Activated CD8-positive, alpha-beta memory T cell treated with anti-CD3 and anti-CD28 coated beads, Interleukin-2, amount 50 U/mL, for 24 hours (primary cell): ENCODE measurements around the gene CHRNB4.

Source experiments
- DNase-seq: peaks from one replicate; pipeline ENCODE4 v3.0.0-alpha.2; 2020; ENCODE audit errors: extremely low read depth

The CHRNB4 gene

GRCh38 chr15:78671626-78672211 lies 30.7 kb upstream of the CHRNB4 start:
- DNase-seq, result no peak

DNA sequence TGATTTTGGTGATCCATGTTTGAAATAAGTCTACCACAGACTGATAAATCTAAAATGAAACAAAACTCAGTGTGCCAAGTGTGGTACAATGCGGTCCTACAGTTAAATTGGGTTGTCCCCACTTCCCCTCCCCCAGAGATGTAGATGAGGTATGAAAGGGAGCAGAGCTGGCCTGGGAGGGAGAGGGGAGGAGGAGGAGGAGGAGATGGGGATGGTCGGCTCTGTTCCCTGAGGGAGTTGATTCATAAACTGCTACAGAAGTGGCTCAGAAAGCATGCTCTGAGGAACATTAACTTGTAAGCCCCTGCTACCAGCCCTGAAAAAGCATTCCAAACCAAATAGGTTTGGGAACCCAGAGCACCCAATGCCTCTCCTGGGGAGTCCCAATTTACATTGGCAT lies 28.0 kb upstream of the CHRNB4 start:
- DNase-seq, result no peak

GRCh38 chr15:78667578-78668236 lies 26.7 kb upstream of the CHRNB4 start:
- DNase-seq, result no peak

GRCh38 chr15:78666010-78666409 lies 25.0 kb upstream of the CHRNB4 start:
- DNase-seq, result no peak

- DNase-seq, result no peak
Measured at GRCh38 chr15:78663703-78664102, 22.7 kb upstream of the CHRNB4 start.

DNA sequence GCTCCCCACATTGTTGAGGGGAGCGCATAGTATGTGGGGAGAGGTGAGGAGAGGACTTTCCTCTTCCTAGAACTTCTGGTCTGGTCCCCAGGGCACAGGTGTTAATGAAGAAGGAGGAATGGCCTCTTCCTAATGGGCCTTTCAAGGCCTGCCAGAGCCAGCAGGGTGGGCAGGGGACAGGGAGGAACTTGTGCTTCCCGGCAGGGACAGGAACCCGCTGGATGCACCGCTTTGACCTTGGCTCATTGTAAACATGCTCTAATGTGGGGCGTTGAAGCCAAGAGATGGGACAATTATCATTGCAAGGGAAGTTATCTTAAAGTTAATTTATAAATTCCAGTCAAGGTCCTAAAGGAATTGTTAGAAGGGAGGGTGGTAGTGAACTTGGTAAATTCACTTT lies 21.0 kb upstream of the CHRNB4 start:
- no peak for DNase-seq

GRCh38 chr15:78661001-78661400 lies 20.0 kb upstream of the CHRNB4 start:
- no peak for DNase-seq

GRCh38 chr15:78660584-78660983 lies 19.6 kb upstream of the CHRNB4 start:
- DNase-seq, result no peak

DNA sequence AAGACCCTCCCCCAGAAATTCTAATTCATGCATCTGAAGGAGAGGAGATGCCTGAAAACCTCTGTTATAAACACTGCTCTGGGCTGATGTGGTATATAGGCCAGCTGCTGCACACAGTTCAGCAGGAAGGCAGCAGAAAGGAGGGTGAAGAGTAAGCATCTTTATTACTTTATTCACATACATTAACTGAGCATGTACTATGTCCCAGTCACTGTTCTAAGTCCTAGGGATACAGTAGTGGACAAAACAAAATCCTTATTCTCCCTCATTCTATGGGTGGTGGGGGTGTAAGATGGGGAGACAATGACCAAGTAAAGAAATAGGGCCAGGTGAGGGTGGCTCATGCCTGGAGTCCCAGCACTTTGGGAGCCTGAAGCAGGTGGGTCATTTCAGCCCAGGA lies 17.8 kb upstream of the CHRNB4 start:
- DNase-seq, result no peak

DNA sequence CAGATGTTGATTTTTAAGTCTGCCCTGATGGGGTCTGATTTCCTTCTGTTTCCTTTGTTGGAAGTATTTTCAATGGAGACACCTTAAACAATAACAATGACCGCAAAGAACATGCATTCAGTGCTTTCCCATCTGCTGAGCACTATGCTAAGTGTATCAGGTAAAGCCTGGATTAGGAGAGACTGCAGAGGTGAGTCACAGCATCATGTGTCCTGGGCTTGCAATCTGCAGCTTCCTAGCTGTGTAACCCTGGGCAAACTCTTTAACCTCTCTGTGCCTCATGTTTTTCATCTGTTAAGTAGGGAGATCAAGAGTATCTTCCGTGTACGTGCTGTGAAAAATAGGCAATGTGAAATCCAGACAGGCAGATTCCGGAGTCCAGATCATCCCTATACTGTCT lies 13.3 kb upstream of the CHRNB4 start:
- no peak for DNase-seq

DNA sequence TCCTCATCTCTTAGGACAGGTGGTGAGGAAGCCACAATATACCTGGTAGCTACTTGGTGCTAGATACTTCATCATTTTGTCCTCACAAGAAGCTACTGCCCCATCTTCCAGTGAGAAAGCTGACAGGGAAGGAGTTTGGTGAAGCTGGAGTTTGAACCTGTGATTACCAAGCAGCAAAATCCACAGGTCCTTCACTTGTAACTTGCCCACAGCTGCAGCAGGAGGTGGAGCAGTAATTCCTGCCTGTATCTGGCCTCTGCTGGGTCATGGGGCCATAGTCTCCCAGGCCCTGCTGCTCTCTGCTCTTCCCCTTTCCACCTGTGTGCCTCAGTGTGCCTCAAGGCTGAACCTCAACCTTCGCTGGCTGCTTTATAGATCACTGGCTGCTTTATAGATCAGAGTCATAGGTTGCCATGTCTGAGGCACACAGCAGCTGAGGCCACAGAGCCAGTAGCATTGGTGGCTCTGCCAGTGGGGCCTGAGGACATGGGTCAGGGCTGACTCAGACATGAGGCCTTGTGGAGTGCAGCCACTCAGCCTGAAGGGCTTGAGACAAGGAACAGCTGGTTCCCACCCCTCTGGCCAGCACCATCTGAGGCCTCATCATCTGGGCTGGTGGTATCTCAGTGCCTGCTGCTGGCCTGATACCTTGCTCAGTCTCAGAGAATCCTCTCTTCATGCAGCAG lies 11.1 kb upstream of the CHRNB4 start:
- DNase-seq, result no peak

DNA sequence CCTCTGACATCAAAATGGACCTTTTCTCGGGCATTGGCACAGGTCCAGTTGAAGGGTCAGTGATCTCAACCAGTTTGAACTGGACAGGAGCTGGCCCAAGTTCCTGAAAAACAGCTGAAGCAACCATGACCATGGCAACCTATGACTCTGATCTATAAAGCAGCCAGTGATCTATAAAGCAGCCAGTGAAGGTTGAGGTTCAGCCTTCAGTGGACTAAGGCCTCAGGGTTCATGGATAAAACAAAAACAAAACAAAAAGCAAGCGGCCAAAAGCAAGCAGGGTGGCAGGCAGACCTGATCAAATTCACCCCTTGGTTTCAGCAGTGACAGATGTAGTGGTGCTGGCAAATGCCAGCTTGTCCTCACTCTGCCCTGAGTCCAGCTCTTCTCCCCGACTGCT lies 10.0 kb upstream of the CHRNB4 start:
- DNase-seq, result no peak

DNA sequence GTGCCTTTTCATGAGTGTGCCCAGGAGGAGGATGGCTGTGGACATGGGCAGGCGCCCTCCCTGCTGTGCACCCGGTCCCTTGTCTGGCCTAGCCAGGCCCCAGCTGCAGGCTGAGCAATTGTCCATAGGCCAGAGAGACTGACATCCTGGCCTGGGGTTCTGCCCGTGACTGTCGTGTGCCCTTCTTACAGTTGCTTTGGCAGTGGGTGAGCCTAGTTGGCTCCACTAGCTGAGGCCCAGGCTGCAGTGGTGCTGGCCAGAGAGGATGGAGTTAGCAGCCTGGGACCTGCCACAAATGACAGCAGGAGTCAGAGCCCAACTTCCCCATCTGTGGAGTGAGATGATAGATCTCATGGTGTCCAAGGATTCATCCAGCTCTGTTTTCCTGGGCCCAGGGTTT lies 9.0 kb upstream of the CHRNB4 start:
- no peak for DNase-seq

GRCh38 chr15:78645009-78645408 lies 4.0 kb upstream of the CHRNB4 start:
- no peak for DNase-seq

DNA sequence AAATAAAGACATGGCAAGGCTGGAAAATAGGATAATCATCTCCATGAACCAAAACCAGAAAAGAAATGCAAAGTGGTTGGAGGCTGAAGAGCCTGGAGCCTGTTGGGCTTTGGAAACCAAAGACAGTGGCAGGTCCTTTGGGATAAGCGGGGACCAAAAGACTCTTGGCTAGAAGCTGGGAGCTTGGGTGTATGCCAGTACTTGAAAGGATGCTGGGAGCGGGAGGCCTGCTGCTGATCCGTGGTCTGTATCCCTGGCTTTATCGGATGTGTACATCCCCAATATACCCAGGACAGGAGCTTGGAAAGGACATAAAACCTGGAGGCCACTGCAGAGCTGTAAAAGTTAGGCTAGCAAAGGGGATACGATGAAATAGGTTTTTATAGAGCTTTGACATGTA lies 1.3 kb upstream of the CHRNB4 start:
- DNase-seq, result no peak

DNA sequence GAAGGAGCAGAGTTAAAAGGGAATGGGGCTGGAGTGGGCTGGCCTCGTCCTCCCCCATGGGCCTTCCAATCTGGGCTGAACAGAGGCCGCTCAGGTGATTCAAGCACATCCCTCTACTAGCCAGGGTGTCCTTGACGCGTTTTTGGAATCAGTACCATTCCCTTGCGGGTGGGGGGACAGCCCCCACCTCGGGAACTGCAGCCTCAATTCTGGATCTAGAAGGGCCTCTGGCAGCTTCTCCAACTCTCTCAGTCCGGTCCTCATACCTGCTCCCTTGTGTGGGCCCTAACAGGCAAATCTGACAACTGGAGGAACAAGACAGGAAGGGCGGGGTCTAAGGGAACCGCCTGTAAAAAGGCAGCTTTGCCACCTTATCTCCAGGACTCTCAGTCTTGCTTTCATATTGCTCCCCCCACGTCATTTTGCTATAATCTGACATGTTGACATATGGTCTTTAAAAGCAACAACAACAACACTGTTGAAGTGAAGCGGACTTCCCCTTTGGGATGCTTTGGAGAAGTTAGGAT lies 802 bp upstream of the CHRNB4 start:
- no peak for DNase-seq

GRCh38 chr15:78640527-78641101 lies 396 bp downstream of the CHRNB4 start:
- no peak for DNase-seq

DNA sequence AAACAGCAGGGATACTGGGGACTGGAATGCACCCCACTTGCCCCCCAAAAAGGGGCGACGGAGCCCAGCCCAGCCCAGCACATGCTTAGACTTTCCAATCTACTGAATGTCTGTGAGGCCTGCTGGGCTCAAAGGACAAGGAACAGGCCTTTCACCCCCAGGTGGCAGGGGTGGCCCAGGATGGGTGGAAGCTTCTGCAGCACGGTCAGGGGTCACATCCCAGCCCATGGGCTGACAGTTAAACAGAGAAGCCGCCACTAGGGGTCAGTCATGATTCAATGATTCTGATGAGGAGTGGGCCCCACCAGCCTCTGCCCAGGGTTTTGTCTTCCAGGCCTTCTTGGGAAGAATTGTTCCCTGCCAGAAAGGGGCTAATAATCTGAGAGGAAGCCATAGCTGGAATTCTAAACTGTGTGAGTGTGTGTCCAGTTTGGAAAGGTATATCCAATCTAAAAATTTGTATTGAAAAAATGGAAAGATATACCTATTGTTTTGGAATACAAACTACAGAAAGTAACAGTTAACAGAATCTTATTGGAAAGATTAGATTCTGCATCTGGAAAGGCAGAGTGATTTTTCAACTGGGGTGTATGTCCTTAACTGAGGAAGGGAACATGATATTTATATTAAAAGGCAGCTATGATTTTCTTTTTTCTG lies 2.2 kb downstream of the CHRNB4 start:
- DNase-seq, result no peak

DNA sequence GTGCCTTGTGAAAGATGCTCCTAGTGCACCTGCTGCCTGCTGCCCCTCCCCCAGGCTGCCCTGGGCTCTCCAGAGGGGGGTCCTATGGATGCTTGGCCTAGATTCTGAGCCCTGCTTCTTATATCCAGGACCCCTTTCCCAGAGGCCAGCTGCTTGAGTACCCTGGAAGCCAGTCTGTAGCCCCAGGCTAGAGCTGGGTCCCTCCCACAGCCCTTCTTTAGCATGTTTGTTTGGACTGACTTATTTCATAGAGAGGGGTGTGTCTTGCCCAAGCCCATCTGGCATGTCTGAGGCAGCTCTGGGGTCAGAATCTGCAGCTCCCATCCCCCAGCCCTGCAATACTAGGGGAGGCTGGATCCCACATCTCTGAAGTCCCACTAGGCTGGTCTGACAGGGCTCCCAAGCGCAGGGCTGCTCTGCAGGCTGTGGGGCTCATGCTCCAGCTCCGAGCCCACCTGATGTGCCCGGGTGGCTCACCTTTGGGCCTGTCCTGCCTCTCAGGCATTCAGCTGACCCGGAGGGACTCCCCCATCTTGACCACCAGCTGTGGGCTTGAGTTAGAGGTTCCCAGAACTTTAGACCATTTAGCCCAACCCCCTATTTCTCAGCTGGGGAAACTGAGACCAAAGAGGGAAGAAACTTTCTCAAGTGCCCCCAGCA lies 3.1 kb downstream of the CHRNB4 start:
- no peak for DNase-seq

DNA sequence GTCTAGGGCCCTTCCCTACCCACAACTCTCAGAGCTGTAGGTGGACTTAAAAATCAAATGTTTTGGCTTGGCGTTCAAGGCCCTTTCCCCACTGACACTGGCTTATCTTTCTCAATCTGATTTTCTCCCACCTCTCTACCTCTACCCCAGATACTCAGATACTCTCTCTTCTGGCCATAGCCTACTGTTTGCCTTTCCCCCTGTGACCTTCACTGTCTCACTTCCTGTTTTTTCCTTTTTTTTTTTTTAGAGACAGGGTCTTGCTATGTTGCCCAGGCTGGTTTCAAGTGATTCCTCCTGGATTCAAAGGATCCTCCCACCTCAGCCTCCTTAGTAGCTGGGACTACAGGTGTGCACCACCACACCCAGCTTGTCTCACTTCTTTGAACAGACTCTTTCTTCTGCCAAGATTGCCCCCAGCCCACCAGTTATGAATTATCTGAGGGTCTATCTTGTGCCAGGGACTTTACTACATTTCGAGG lies 4.6 kb downstream of the CHRNB4 start:
- no peak for DNase-seq

DNA sequence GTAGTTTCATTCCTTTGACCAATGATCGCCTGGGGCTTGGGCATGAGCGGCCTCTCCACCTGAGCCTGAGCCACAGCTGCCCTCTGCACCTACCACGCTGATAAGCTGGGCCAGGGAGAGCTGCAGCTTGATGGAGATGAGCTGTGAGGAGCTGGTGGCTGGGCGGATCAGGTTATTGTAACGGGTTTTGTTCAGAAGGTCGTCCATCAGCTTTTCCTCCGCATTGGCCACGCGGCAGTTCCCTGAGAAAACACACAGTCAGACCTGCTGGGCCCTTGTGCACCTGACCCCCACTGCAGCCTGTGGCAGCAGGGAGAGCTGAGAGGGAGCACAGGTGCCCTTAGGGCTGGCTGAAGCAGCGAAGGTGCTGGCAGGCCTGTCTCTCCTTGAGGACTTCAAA lies 5.7 kb downstream of the CHRNB4 start:
- no peak for DNase-seq
